Measurements from ENCODE around the gene RBMS1.

RBMS1 gene

GRCh38 chr2:160295519-160296207 lies 197.9 kb downstream of the RBMS1 start:
- no peaks in the 10 kb centered on the region for H3K27me3 ChIP-seq (ENCODE audit: insufficient read depth, poor library complexity, severe bottlenecking)
- DNase-seq (ENCODE audit: low read depth in 1 of 2, low spot score in 1 of 2), result no peak
- no peak overlapping the region for H3K27ac ChIP-seq (replicated peaks)
- H3K4me3 ChIP-seq (replicated peaks; ENCODE audit: insufficient read depth, low read length), result no peak overlapping the region
- no peak for TF ChIP-seq POLR2AphosphoS5 (IDR thresholded peaks at IDR 0.05; ENCODE audit: low read depth)
- no peak for TF ChIP-seq CTCF (IDR thresholded peaks at IDR 0.05; ENCODE audit: insufficient read depth, low read length)

- no peak for DNase-seq (ENCODE audit: low read depth in 1 of 2, low spot score in 1 of 2)
- Histone ChIP-seq H3K27ac (replicated peaks) (no peak overlapping the region), H3K27me3 (ENCODE audit: insufficient read depth, poor library complexity, severe bottlenecking) (no peaks in the 10 kb centered on the region), H3K4me3 (replicated peaks; ENCODE audit: insufficient read depth, low read length) (no peak overlapping the region)
- TF ChIP-seq GABPA (IDR thresholded peaks at IDR 0.05; ENCODE audit: low read depth), result no peak
- no peak for TF ChIP-seq CTCF (IDR thresholded peaks at IDR 0.05; ENCODE audit: insufficient read depth, low read length)
- TF ChIP-seq SPI1 (IDR thresholded peaks at IDR 0.05; ENCODE audit: borderline replicate concordance, low read depth), result no peak
- no peak for TF ChIP-seq POLR2AphosphoS5 (IDR thresholded peaks at IDR 0.05; ENCODE audit: low read depth)
- no peak for TF ChIP-seq REST (IDR thresholded peaks at IDR 0.05; ENCODE audit: insufficient replicate concordance, low read depth)
Measured at GRCh38 chr2:160294889-160295288, 198.7 kb downstream of the RBMS1 start.

- Histone ChIP-seq H3K27me3 (ENCODE audit: insufficient read depth, poor library complexity, severe bottlenecking) (no peaks in the 10 kb centered on the region), H3K4me3 (replicated peaks; ENCODE audit: insufficient read depth, low read length) (no peak overlapping the region), H3K27ac (replicated peaks) (0 out of 2 replicates have a peak overlapping the region, but pooled peaks have one; percentile 1)
- TF ChIP-seq CTCF (IDR thresholded peaks at IDR 0.05; ENCODE audit: insufficient read depth, low read length) (no peak), REST (IDR thresholded peaks at IDR 0.05; ENCODE audit: insufficient replicate concordance, low read depth) (no peak), SPI1 (IDR thresholded peaks at IDR 0.05; ENCODE audit: borderline replicate concordance, low read depth) (peak; percentile 65; the same call in 1 of the 2 replicates)
- DNase-seq (ENCODE audit: low read depth in 1 of 2, low spot score in 1 of 2), result peak; percentile 24 to 50
Measured at GRCh38 chr2:160294339-160294803, 199.2 kb downstream of the RBMS1 start.

Measured in HL-60 (cell line).